SK-N-MC (cell line): Measurements from ENCODE around the gene HIVEP2.

Experiments used
- EZH2 ChIP-seq: fragments of 200-600 bp; sonication (generic); IDR thresholded peaks from one replicate; pipeline ENCODE4 v1.6.1; 2017; ENCODE audit warnings: antibody characterized with exemption
- FOXP2 ChIP-seq: optimal IDR thresholded peaks from 2 replicates; pipeline ENCODE3; 2011; ENCODE audit warnings: mild to moderate bottlenecking, moderate library complexity; ENCODE audit not compliant: insufficient read depth; ENCODE audit errors: extremely low read length, control extremely low read depth
- POLR2AphosphoS5 ChIP-seq: IDR thresholded peaks from 2 replicates; pipeline ENCODE4 v1.6.1; 2012; ENCODE audit warnings: mild to moderate bottlenecking, low read depth, low read length, borderline replicate concordance

GRCh38 chr6:142713959-142714358 is 231.0 kb downstream of the HIVEP2 start:
- TF ChIP-seq POLR2AphosphoS5 = no peak
- no peak for TF ChIP-seq EZH2
- no peak for TF ChIP-seq FOXP2
